Measurements from ENCODE around the gene PALLD. TPM values are rescaled to one million over a fixed set of nuclear protein-coding genes. Genes with fewer than 3 reads are reported as not detected.

Gene PALLD
- total RNA-seq, 1 experiment from 2014 or later, result 18.3 TPM

GRCh38 chr4:168893205-168893604 lies 396.4 kb downstream of the PALLD start:
- no peaks in the 10 kb centered on the region for H3K79me2 ChIP-seq (ENCODE audit: insufficient read depth, low read length)
- H3T11ph ChIP-seq (ENCODE audit: low read length), result no peak overlapping the region
- no peaks in the 10 kb centered on the region for H3K9me3 ChIP-seq (ENCODE audit: control insufficient read depth, low read depth, low read length)
- no peak overlapping the region for H4K5ac ChIP-seq (ENCODE audit: insufficient read length, low read depth, low read length)
- H3K56ac ChIP-seq (ENCODE audit: insufficient read length, low read depth, low read length), result no peak overlapping the region
- no peak overlapping the region for H2BK15ac ChIP-seq (ENCODE audit: low read depth, low read length)
- no peak for DNase-seq
- no peaks in the 10 kb centered on the region for H3K4me1 Mint-ChIP-seq
- no peak overlapping the region for H2AK5ac ChIP-seq (ENCODE audit: insufficient read length, low read length)
- H2BK12ac ChIP-seq (ENCODE audit: insufficient read length, low read depth, low read length), result no peak overlapping the region
- H2BK120ac ChIP-seq (ENCODE audit: low read depth, low read length, poor library complexity, severe bottlenecking), result no peak overlapping the region
- no peak overlapping the region for H3K27ac ChIP-seq (ENCODE audit: insufficient read length, low read depth, low read length)
- H3K27me3 Mint-ChIP-seq (ENCODE audit: low read depth), result no peaks in the 10 kb centered on the region
- no peak overlapping the region for H4K91ac ChIP-seq (ENCODE audit: insufficient read length, low read depth, low read length)
- H3K27me3 ChIP-seq (ENCODE audit: insufficient read depth, low read length), result no peaks in the 10 kb centered on the region
- H3K23me2 ChIP-seq (ENCODE audit: insufficient read length, low read depth, low read length, poor library complexity, severe bottlenecking), result no peaks in the 10 kb centered on the region
- H3K4me3 Mint-ChIP-seq, result no peak overlapping the region
- peaks cover 14 to 52% (median 25%) of the 10 kb centered on the region in 3 experiments; a peak in 6 of 7 replicates for H3K36me3 Mint-ChIP-seq (ENCODE audit: insufficient read depth in 1 of 3, low read depth in 3 of 3)
- no peak overlapping the region for H3K4me2 ChIP-seq (ENCODE audit: insufficient read depth, insufficient read length, low read length)
- H4K20me1 ChIP-seq (ENCODE audit: control insufficient read depth, insufficient read depth, insufficient read length), result no peaks in the 10 kb centered on the region
- no CpG with 5 or more reads among the region's 2 CpGs for WGBS (ENCODE audit: extremely low coverage, insufficient read length, low lambda C conversion rate)
- H2AFZ ChIP-seq (ENCODE audit: low read length), result no peak overlapping the region
- H3K14ac ChIP-seq (ENCODE audit: insufficient read depth, low read length), result no peak overlapping the region
- no peak overlapping the region for H2BK20ac ChIP-seq (ENCODE audit: low read depth, low read length, poor library complexity, severe bottlenecking)
- no peak overlapping the region for H3K23ac ChIP-seq (ENCODE audit: insufficient read length, low read depth, low read length)
- no peak overlapping the region for H3K27ac Mint-ChIP-seq
- no peaks in the 10 kb centered on the region for H3K4me1 ChIP-seq (ENCODE audit: insufficient read depth, low read length)
- H3K18ac ChIP-seq (ENCODE audit: insufficient read length, low read depth, low read length), result no peak overlapping the region
- H2BK5ac ChIP-seq (ENCODE audit: insufficient read length, low read length), result no peak overlapping the region
- no peaks in the 10 kb centered on the region for H3K79me1 ChIP-seq (ENCODE audit: insufficient read depth, low read depth, low read length, poor library complexity, severe bottlenecking)
- no peak overlapping the region for H3K4ac ChIP-seq (ENCODE audit: low read depth, low read length)
- no peak overlapping the region for H3K9ac ChIP-seq (ENCODE audit: extremely low read depth, insufficient read length, low read length)
- no peak for TF ChIP-seq CTCF (conservative IDR thresholded peaks at IDR 0.05)
- H4K8ac ChIP-seq (replicated peaks; ENCODE audit: insufficient read length, low read depth, low read length), result no peak overlapping the region
- peaks cover 0 to 3% of the 10 kb centered on the region in 2 experiments; a peak in 1 of 5 replicates for H3K9me3 Mint-ChIP-seq

Data from H9 (cell line).